ENCODE results near the gene DDX24. TPM values are rescaled to one million over a fixed set of nuclear protein-coding genes. Genes with fewer than 3 reads are reported as not detected.

Gene DDX24
- total RNA-seq, 2 donors from 2014 or later: 136 to 393 TPM

GRCh38 chr14:94048691-94049624, 32.0 kb downstream of the DDX24 start:
- TF ChIP-seq POLR2A (IDR thresholded peaks at IDR 0.05) (no peak), CTCF (IDR thresholded peaks at IDR 0.05) (no peak), POLR2AphosphoS5 (IDR thresholded peaks at IDR 0.05) (no peak)
- 66% methylated on average over 10 of the region's 10 CpGs for WGBS
- no peak for DNase-seq (ENCODE audit: low spot score)
- Histone ChIP-seq H3K4me3 (no peak overlapping the region), H3K27ac (no peak overlapping the region), H3K27me3 (replicated peaks; ENCODE audit: insufficient read depth) (no peaks in the 10 kb centered on the region), H3K4me1 (replicated peaks) (no peaks in the 10 kb centered on the region), H3K9me3 (no peaks in the 10 kb centered on the region), H3K36me3 (peaks cover 3 to 34% of the 10 kb centered on the region in 2 donors)
- intact Hi-C loops (cut with DNase I): no loop called here

- H3K4me3 ChIP-seq: no peak overlapping the region
- H3K27me3 ChIP-seq (replicated peaks; ENCODE audit: insufficient read depth): no peaks in the 10 kb centered on the region
- H3K9me3 ChIP-seq: no peaks in the 10 kb centered on the region
- no peak overlapping the region for H3K27ac ChIP-seq
- WGBS: 94% methylated on average over 3 of the region's 3 CpGs
- peaks cover 3 to 33% of the 10 kb centered on the region in 2 donors for H3K36me3 ChIP-seq
- DNase-seq (ENCODE audit: low spot score): no peak
- intact Hi-C loops (cut with DNase I): no loop called here
- TF ChIP-seq CTCF (IDR thresholded peaks at IDR 0.05): no peak
- no peak for TF ChIP-seq POLR2AphosphoS5 (IDR thresholded peaks at IDR 0.05)
- TF ChIP-seq POLR2A (IDR thresholded peaks at IDR 0.05): no peak
- no peaks in the 10 kb centered on the region for H3K4me1 ChIP-seq (replicated peaks)
These were observed 33.4 kb downstream of the DDX24 start for GRCh38 chr14:94047581-94047980.

GRCh38 chr14:94046696-94047250, 34.2 kb downstream of the DDX24 start:
- no peaks in the 10 kb centered on the region for H3K27me3 ChIP-seq (replicated peaks; ENCODE audit: insufficient read depth)
- DNase-seq (ENCODE audit: low spot score): no peak
- H3K27ac ChIP-seq: no peak overlapping the region
- H3K36me3 ChIP-seq: peaks cover 3 to 33% of the 10 kb centered on the region in 2 donors
- 85% methylated on average over 7 of the region's 7 CpGs for WGBS
- no peak overlapping the region for H3K4me3 ChIP-seq
- H3K9me3 ChIP-seq: no peaks in the 10 kb centered on the region
- intact Hi-C loops (cut with DNase I): no loop called here
- TF ChIP-seq CTCF (IDR thresholded peaks at IDR 0.05): no peak
- no peak for TF ChIP-seq POLR2A (IDR thresholded peaks at IDR 0.05)
- no peak for TF ChIP-seq POLR2AphosphoS5 (IDR thresholded peaks at IDR 0.05)
- no peaks in the 10 kb centered on the region for H3K4me1 ChIP-seq (replicated peaks)

GRCh38 chr14:94045563-94046345, 35.2 kb downstream of the DDX24 start:
- Histone ChIP-seq H3K27me3 (replicated peaks; ENCODE audit: insufficient read depth) (no peaks in the 10 kb centered on the region), H3K4me1 (replicated peaks) (no peaks in the 10 kb centered on the region), H3K27ac (no peak overlapping the region), H3K4me3 (no peak overlapping the region), H3K9me3 (no peaks in the 10 kb centered on the region), H3K36me3 (peaks cover 0 to 33% of the 10 kb centered on the region in 2 donors)
- intact Hi-C loops (cut with DNase I): no loop called here
- 86% methylated on average over 19 of the region's 19 CpGs for WGBS
- no peak for DNase-seq (ENCODE audit: low spot score)
- TF ChIP-seq POLR2AphosphoS5 (IDR thresholded peaks at IDR 0.05): no peak
- no peak for TF ChIP-seq CTCF (IDR thresholded peaks at IDR 0.05)
- TF ChIP-seq POLR2A (IDR thresholded peaks at IDR 0.05): no peak

Data from prostate gland (tissue), 2 donors.